GM23248 (cell line): ENCODE data around the gene CPED1.
"Not testable (repeated sequence)": the region's sequence is repeated elsewhere in the genome, so short reads cannot be mapped to it uniquely, and the experiment has no call there.

Experiments
- EZH2 ChIP-seq: fragments of 200-600 bp; sonication (generic); IDR thresholded peaks from 2 replicates; pipeline ENCODE4 v1.6.1; 2018; ENCODE audit warnings: antibody characterized with exemption, mild to moderate bottlenecking; ENCODE audit not compliant: insufficient read depth, poor library complexity, severe bottlenecking
- EZH2phosphoT487 ChIP-seq: fragments of 200-600 bp; sonication (generic); IDR thresholded peaks from 2 replicates; pipeline ENCODE4 v1.6.1; 2018; ENCODE audit warnings: antibody characterized with exemption, moderate library complexity, mild to moderate bottlenecking, low read depth; ENCODE audit not compliant: insufficient read depth

GRCh38 chr7:121251367-121251766, 262.9 kb downstream of the CPED1 start:
- TF ChIP-seq EZH2phosphoT487, EZH2: not testable (repeated sequence)
